Esophagus squamous epithelium (tissue), 5 donors: ENCODE results near the gene PRRT1. TPM values are rescaled to one million over a fixed set of nuclear protein-coding genes. Genes with fewer than 3 reads are reported as not detected.

Source experiments
- DNase-seq: peaks from one replicate; lab custom pipeline; 2025; lab: John Stamatoyannopoulos, UW
- H3K27ac ChIP-seq, 4 donors: fragments of 200-600 bp; sonication (generic); one replicate each; pipeline ENCODE4 v1.5.1; 2016 to 2019; ENCODE audit warnings: mild to moderate bottlenecking in 1 of 4
- H3K27me3 ChIP-seq, 4 donors: fragments of 200-600 bp; sonication (generic); 1 replicate in 3 of 4; 2 replicates in 1 of 4; pipeline versions ENCODE4 v1.5.1 to v1.6.0; 2017 to 2021; ENCODE audit warnings: antibody characterized with exemption in 1 of 4
- H3K36me3 ChIP-seq, 3 donors: fragments of 200-600 bp; sonication (generic); one replicate each; pipeline ENCODE4 v1.5.1; 2016 to 2019
- H3K4me1 ChIP-seq, 3 donors: fragments of 200-600 bp; sonication (generic); one replicate each; pipeline ENCODE4 v1.5.1; 2017 to 2019
- H3K4me3 ChIP-seq, 4 donors: fragments of 200-600 bp; sonication (generic); 1 replicate in 3 of 4; 2 replicates in 1 of 4; pipeline ENCODE4 v1.5.1; 2016 to 2019; ENCODE audit warnings: mild to moderate bottlenecking in 2 of 4, moderate library complexity in 1 of 4
- H3K9me3 ChIP-seq, 3 donors: fragments of 200-600 bp; sonication (generic); one replicate each; pipeline ENCODE4 v1.5.1; 2016 to 2019
- CTCF ChIP-seq, 6 experiments: fragments of 450-650 bp in 4 of 6; fragments of 200-600 bp in 2 of 6; sonication (generic) in 2 of 6; IDR thresholded peaks; one replicate each; pipeline ENCODE4 v1.5.1; 2016 to 2019; ENCODE audit warnings: antibody characterized with exemption in 6 of 6, mild to moderate bottlenecking in 4 of 6, moderate library complexity in 4 of 6
- POLR2A ChIP-seq, 4 donors: fragments of 450-650 bp; IDR thresholded peaks; one replicate each; pipeline ENCODE4 v1.6.1; 2017; ENCODE audit warnings: antibody characterized with exemption in 4 of 4, mild to moderate bottlenecking in 4 of 4, moderate library complexity in 3 of 4
- WGBS, 2 donors: methylation state at CpG; one replicate each; pipeline ENCODE4 v1.1.5; 2018; 5-methylcytosine and 5-hydroxymethylcytosine counted together
- intact Hi-C: fragments of 100-400 bp; cut with DNase I; formaldehyde crosslinking; loops from one replicate; pipeline ENCODE4 v1.15.0; 2022
- total RNA-seq, 4 donors: library from RNA; depleted of rRNA; stranded (reverse); fragments of >200 nt; gene quantifications; one replicate each; pipeline ENCODE4 v1.1.0, GENCODE V29; 2016
- donor health status: DM: yes; HTN: yes; CAD: no.

The PRRT1 gene
- total RNA-seq, 4 donors from 2014 or later, result 0.35 to 0.87 (median 0.57) TPM; not detected in 1

- no peak for TF ChIP-seq POLR2A (IDR thresholded peaks at IDR 0.05)
- no peak for TF ChIP-seq CTCF (IDR thresholded peaks at IDR 0.05)
- DNase-seq, result no peak
- Histone ChIP-seq H3K9me3 (no peaks in the 10 kb centered on the region), H3K27ac (peak overlapping the region; percentile 98 to 100 (median 99)), H3K27me3 (peaks cover 0 to under 1% (median 0%) of the 10 kb centered on the region in 4 donors), H3K36me3 (no peaks in the 10 kb centered on the region), H3K4me1 (peaks cover 5 to 52% (median 24%) of the 10 kb centered on the region in 3 donors), H3K4me3 (peak overlapping the region; percentile 81 to 96 (median 82))
- intact Hi-C loops, result no loop called here
- 36 to 38% methylated on average over 15 to 19 of the region's 28 CpGs for WGBS, 2 donors
These were observed 45.2 kb upstream of the PRRT1 start for GRCh38 chr6:32196682-32197616.

- Histone ChIP-seq H3K36me3 (no peaks in the 10 kb centered on the region), H3K4me1 (peaks cover 5 to 60% (median 26%) of the 10 kb centered on the region in 3 donors), H3K27ac (peak overlapping the region; percentile 98 to 100 (median 99)), H3K27me3 (no peaks in the 10 kb centered on the region), H3K4me3 (peak overlapping the region; percentile 81 to 96 (median 82)), H3K9me3 (no peaks in the 10 kb centered on the region)
- DNase-seq, result peak; percentile 45
- intact Hi-C loops, result no loop called here
- WGBS, 2 donors, result 0% methylated on average over 6 to 15 of the region's 58 CpGs
- TF ChIP-seq POLR2A (IDR thresholded peaks at IDR 0.05), result peak in 3 of 4 donors; percentile 81 to 99 (median 98)
- TF ChIP-seq CTCF (IDR thresholded peaks at IDR 0.05), result peak in 2 of 6 experiments; percentile 3 to 27
These were observed 44.4 kb upstream of the PRRT1 start for GRCh38 chr6:32195902-32196681.

GRCh38 chr6:32195652-32195901 lies 43.8 kb upstream of the PRRT1 start:
- DNase-seq, result peak; percentile 100
- H3K4me3 ChIP-seq, result peak overlapping the region; percentile 81 to 96 (median 82)
- H3K27me3 ChIP-seq, result no peaks in the 10 kb centered on the region
- TF ChIP-seq POLR2A (IDR thresholded peaks at IDR 0.05) (no peak), CTCF (IDR thresholded peaks at IDR 0.05) (peak; percentile 40 to 84 (median 73))
- intact Hi-C loops, result no loop called here
- H3K36me3 ChIP-seq, result no peaks in the 10 kb centered on the region
- H3K9me3 ChIP-seq, result no peaks in the 10 kb centered on the region
- peaks cover 5 to 65% (median 31%) of the 10 kb centered on the region in 3 donors for H3K4me1 ChIP-seq
- peak overlapping the region; percentile 98 to 100 (median 99) for H3K27ac ChIP-seq
- 0% methylated on average over 4 to 7 of the region's 25 CpGs for WGBS, 2 donors

GRCh38 chr6:32194825-32195651 lies 43.3 kb upstream of the PRRT1 start:
- TF ChIP-seq POLR2A (IDR thresholded peaks at IDR 0.05) (peak in 3 of 4 donors; percentile 22 to 82 (median 29)), CTCF (IDR thresholded peaks at IDR 0.05) (peak in 3 of 6 experiments; percentile 49 to 60 (median 50))
- no peak for DNase-seq
- intact Hi-C loops, result no loop called here
- Histone ChIP-seq H3K36me3 (no peaks in the 10 kb centered on the region), H3K9me3 (no peaks in the 10 kb centered on the region), H3K4me1 (peaks cover 5 to 69% (median 33%) of the 10 kb centered on the region in 3 donors), H3K27me3 (no peaks in the 10 kb centered on the region), H3K27ac (peak overlapping the region; percentile 84 to 100 (median 99)), H3K4me3 (peak overlapping the region; percentile 20 to 96 (median 81))
- WGBS, 2 donors, result 16 to 64% methylated on average over 4 to 15 of the region's 15 CpGs
